HepG2 (cell line): ENCODE results near the gene TMEM38A. TPM values are rescaled to one million over a fixed set of nuclear protein-coding genes. Genes with fewer than 3 reads are reported as not detected.

Source experiments
- ATAC-seq: fragments of 200-7000 bp; cut with Tn5 transposase; 3 replicates; pipeline ENCODE4 v1.9.1; 2020; ENCODE audit warnings: mild to moderate bottlenecking, moderate library complexity
- BruUV-seq: library from RNA; stranded (reverse); fragments of 400-500 nt; replicated peaks from 2 replicates; lab custom pipeline; 2021; lab: Mats Ljungman, UMichigan
- CTCF ChIA-PET: fragments of 300-600 bp; formaldehyde crosslinking; extraction: SDS; loops from one replicate; lab custom pipeline; 2021; ENCODE audit warnings: low total read pairs, inconsistent platforms, low intra/inter-chr PET ratio; lab: Yijun Ruan, JAX
- POLR2A ChIA-PET: fragments of 350-600 bp; sonication (Branson Sonifier 250); formaldehyde crosslinking; loops from one replicate; lab custom pipeline; 2020; ENCODE audit warnings: antibody characterized with exemption, inconsistent platforms; lab: Yijun Ruan, JAX
- DNase-seq: peaks from one replicate; pipeline ENCODE4 v3.0.0-alpha.2; 2015; ENCODE audit warnings: low spot score
- FAIRE-seq: peaks from 3 replicates; lab custom pipeline; 2011; peaks lifted over from hg19 to GRCh38; lab: Jason Lieb, UNC
- H2AFZ ChIP-seq: one replicate; pipeline ENCODE4 v1.6.1; 2011; ENCODE audit warnings: low read length, inconsistent platforms
- H3K27ac ChIP-seq: fragments of 300-600 bp; 3 replicates; pipeline ENCODE4 v1.8.0; 2011; ENCODE audit warnings: mixed run types, mild to moderate bottlenecking, mixed read lengths, low read length, inconsistent platforms; ENCODE audit not compliant: insufficient read depth; ENCODE audit errors: extremely low read length
- H3K27me3 ChIP-seq, 2 experiments: fragments of 200-600 bp in 1 of 2; 2 replicates in 1 of 2; 3 replicates in 1 of 2; pipeline versions ENCODE4 v1.6.0 to v1.8.0; 2011; ENCODE audit warnings: low read length in 2 of 2, mild to moderate bottlenecking in 2 of 2, moderate library complexity in 2 of 2, inconsistent platforms in 1 of 2; ENCODE audit not compliant: insufficient read depth in 2 of 2, control insufficient read depth in 1 of 2
- H3K36me3 ChIP-seq, 2 experiments: fragments of 200-600 bp in 1 of 2; replicated peaks in 1 of 2; 2 replicates in 1 of 2; 3 replicates in 1 of 2; pipeline versions ENCODE4 v1.5.1 to v1.8.0; 2011; ENCODE audit warnings: low read length in 2 of 2, inconsistent platforms in 1 of 2; ENCODE audit not compliant: insufficient read depth in 2 of 2, control insufficient read depth in 1 of 2
- H3K4me1 ChIP-seq: 2 replicates; pipeline ENCODE4 v1.5.1; 2012; ENCODE audit warnings: low read length, inconsistent platforms; ENCODE audit not compliant: insufficient read depth
- H3K4me2 ChIP-seq: 2 replicates; pipeline ENCODE4 v1.6.0; 2011; ENCODE audit warnings: low read depth, low read length, inconsistent platforms
- H3K4me3 ChIP-seq, 3 experiments: fragments of 200-600 bp in 1 of 3; sonication (generic), shearing (Covaris generic) in 1 of 3; replicated peaks in 1 of 3; 2 replicates each; pipeline ENCODE4 v1.5.1; 2011 to 2016; ENCODE audit warnings: low read length in 3 of 3, inconsistent platforms in 2 of 3, low read depth in 2 of 3, mild to moderate bottlenecking in 2 of 3, control low read depth in 1 of 3, mixed read lengths in 1 of 3; ENCODE audit not compliant: insufficient read depth in 1 of 3
- H3K79me2 ChIP-seq: one replicate; pipeline ENCODE4 v1.6.1; 2011; ENCODE audit warnings: low read length, inconsistent platforms; ENCODE audit not compliant: insufficient read depth
- H3K9ac ChIP-seq: 2 replicates; pipeline ENCODE4 v1.6.0; 2011; ENCODE audit warnings: mild to moderate bottlenecking, low read depth, low read length, inconsistent platforms; ENCODE audit not compliant: insufficient read depth
- H3K9me3 ChIP-seq: 2 replicates; pipeline ENCODE4 v1.5.1; 2012; ENCODE audit warnings: mild to moderate bottlenecking, low read length
- H4K20me1 ChIP-seq: 2 replicates; pipeline ENCODE4 v1.6.0; 2011; ENCODE audit warnings: inconsistent platforms, mild to moderate bottlenecking, low read length, moderate library complexity; ENCODE audit not compliant: insufficient read depth
- HMGA1 ChIP-seq: sonication (generic); formaldehyde crosslinking; conservative IDR thresholded peaks from 2 replicates; pipeline ENCODE4 v1.4.0; 2020; ENCODE audit warnings: missing genetic modification reagents
- MTF1 ChIP-seq: sonication (generic); formaldehyde crosslinking; IDR thresholded peaks from 2 replicates; pipeline ENCODE4 v1.5.0; 2020; ENCODE audit warnings: missing genetic modification reagents
- NONO ChIP-seq, 2 experiments: fragments of 450-650 bp in 1 of 2; sonication (generic) in 1 of 2; formaldehyde crosslinking in 1 of 2; IDR thresholded peaks in 1 of 2; conservative IDR thresholded peaks in 1 of 2; 2 replicates each; pipeline versions ENCODE4 v1.6.1 to v1.8.0; 2017 to 2022; ENCODE audit warnings: mild to moderate bottlenecking in 1 of 2, missing genetic modification reagents in 1 of 2, moderate library complexity in 1 of 2
- PCBP1 ChIP-seq: fragments of 200-400 bp; formaldehyde crosslinking; IDR thresholded peaks from 2 replicates; pipeline ENCODE4 v1.6.1; 2017; ENCODE audit warnings: mild to moderate bottlenecking, low read depth, low read length, borderline replicate concordance
- SKIL ChIP-seq: sonication (generic); formaldehyde crosslinking; IDR thresholded peaks from 2 replicates; pipeline ENCODE4 v1.8.0; 2022; ENCODE audit warnings: missing genetic modification reagents, mild to moderate bottlenecking, moderate library complexity, borderline replicate concordance
- STAT5B ChIP-seq: sonication (generic); formaldehyde crosslinking; IDR thresholded peaks from 2 replicates; pipeline ENCODE4 v1.4.0; 2020; ENCODE audit warnings: missing genetic modification reagents
- ZNF333 ChIP-seq: sonication (generic); formaldehyde crosslinking; IDR thresholded peaks from 2 replicates; pipeline ENCODE4 v1.4.0; 2020; ENCODE audit warnings: mild to moderate bottlenecking, missing genetic modification reagents, borderline replicate concordance
- ZNF646 ChIP-seq: sonication (generic); formaldehyde crosslinking; IDR thresholded peaks from 2 replicates; pipeline ENCODE4 v1.9.0; 2021; ENCODE audit warnings: mild to moderate bottlenecking, missing genetic modification reagents
- WGBS: methylation state at CpG from one replicate; pipeline ENCODE4 v1.1.6; 2017; ENCODE audit warnings: low lambda C conversion rate; 5-methylcytosine and 5-hydroxymethylcytosine counted together
- in situ Hi-C: cut with HindIII; loops from 2 replicates; pipeline ENCODE4 v1.10.0; 2017; ENCODE audit warnings: low pct_unique_long_range_greater_than_20kb; ENCODE audit not compliant: extremely low pct_ligation_motif_present
- intact Hi-C: fragments of 100-400 bp; cut with micrococcal nuclease; formaldehyde crosslinking; loops from one replicate; pipeline ENCODE4 v1.10.0; 2022; ENCODE audit not compliant: unreplicated experiment
- polyA plus RNA-seq, 8 experiments: library from polyadenylated mRNA; depleted of rRNA in 3 of 8; stranded (reverse) in 7 of 8; unstranded in 1 of 8; fragments of >200 nt; fragmentation: Illumina TruSeq in 4 of 8; extraction: Trizol in 4 of 8; gene quantifications; 2 replicates each; pipeline versions ENCODE4 v1.2.1 to v1.2.3, GENCODE V29; 2011 to 2016; ENCODE audit warnings: low read depth in 4 of 8, missing spikeins in 1 of 8, mixed read lengths in 1 of 8; ENCODE audit not compliant: insufficient read depth in 1 of 8
- total RNA-seq, 5 experiments: library from RNA; depleted of rRNA; stranded (reverse); fragments of >200 nt; fragmentation: Illumina TruSeq; extraction: Trizol; gene quantifications; 2 replicates each; pipeline ENCODE4 v1.2.3, GENCODE V29; 2016; ENCODE audit warnings: low read depth in 1 of 5

Gene TMEM38A
- total and polyA plus RNA-seq, 2 of the 13 experiments (the other 11 are each of a cell fraction or from before 2014, with no cell fraction given): 4.8 to 6.8 TPM

- BruUV-seq: no TSS peak
- CTCF ChIA-PET: no interaction called here
These were observed 47.1 kb upstream of the TMEM38A start for GRCh38 chr19:16613841-16614240.

More at GRCh38 chr19:16613841-16614240, 47.1 kb upstream of the TMEM38A start:
- Histone ChIP-seq H3K4me3 (no peak overlapping the region), H3K9ac (no peak overlapping the region), H3K4me2 (no peak overlapping the region), H2AFZ (no peak overlapping the region), H3K79me2 (peaks cover 91% of the 10 kb centered on the region), H4K20me1 (peaks cover 6% of the 10 kb centered on the region; the same call in 1 of the 2 replicates), H3K27ac (no peak overlapping the region), H3K9me3 (no peaks in the 10 kb centered on the region), H3K4me1 (no peaks in the 10 kb centered on the region), H3K27me3 (no peaks in the 10 kb centered on the region), H3K36me3 (no peaks in the 10 kb centered on the region; a peak in 1 of 5 replicates)
- ATAC-seq (no peak), DNase-seq (no peak), FAIRE-seq (no peak)
- TF ChIP-seq ZNF646 (CRISPR knock-in tag) (no peak), PCBP1 (no peak), NONO (IDR thresholded peaks at IDR 0.05) (no peak), NONO (CRISPR knock-in tag; conservative IDR thresholded peaks at IDR 0.05) (no peak), STAT5B (CRISPR knock-in tag) (no peak), SKIL (CRISPR knock-in tag) (no peak), ZNF333 (CRISPR knock-in tag) (no peak), MTF1 (CRISPR knock-in tag) (no peak), HMGA1 (no peak)
- POLR2A ChIA-PET: no interaction called here
- intact Hi-C loops (no loop called here), in situ Hi-C loops (no loop called here)
- 90% methylated on average over 2 of the region's 2 CpGs for WGBS
